Ishikawa (cell line): ENCODE results near the gene C5orf63.

ENCODE experiments used
- CEBPB ChIP-seq: IDR thresholded peaks from 2 replicates; pipeline ENCODE4 v1.6.1; 2012
- CREB1 ChIP-seq: IDR thresholded peaks from 2 replicates; pipeline ENCODE4 v1.6.1; 2012; ENCODE audit warnings: low read depth
- EGR1 ChIP-seq: IDR thresholded peaks from 2 replicates; pipeline ENCODE4 v1.6.1; 2012
- EP300 ChIP-seq: IDR thresholded peaks from 2 replicates; pipeline ENCODE4 v1.6.1; 2012; ENCODE audit warnings: borderline replicate concordance
- FOXM1 ChIP-seq: IDR thresholded peaks from 2 replicates; pipeline ENCODE4 v1.6.1; 2012; ENCODE audit warnings: low read depth, borderline replicate concordance
- NFIC ChIP-seq: IDR thresholded peaks from 2 replicates; pipeline ENCODE4 v1.6.1; 2012
- RAD21 ChIP-seq: IDR thresholded peaks from 2 replicates; pipeline ENCODE4 v1.6.1; 2012; ENCODE audit warnings: low read depth
- TAF1 ChIP-seq: IDR thresholded peaks from 2 replicates; pipeline ENCODE4 v1.6.1; 2012; ENCODE audit warnings: low read depth, mild to moderate bottlenecking
- TCF12 ChIP-seq: IDR thresholded peaks from 2 replicates; pipeline ENCODE4 v1.6.1; 2012; ENCODE audit warnings: low read depth
- TEAD4 ChIP-seq: IDR thresholded peaks from 2 replicates; pipeline ENCODE4 v1.6.1; 2012
- YY1 ChIP-seq: IDR thresholded peaks from 2 replicates; pipeline ENCODE4 v1.6.1; 2012; ENCODE audit warnings: low read depth
- ZBTB7A ChIP-seq: IDR thresholded peaks from 2 replicates; pipeline ENCODE4 v1.6.1; 2012; ENCODE audit warnings: low read depth
- TF ChIP-seq, protein P1 (sequence below): IDR thresholded peaks from 2 replicates; pipeline ENCODE4 v1.6.1; 2012; ENCODE audit warnings: low read depth, mild to moderate bottlenecking
- TF ChIP-seq, protein P2 (sequence below): IDR thresholded peaks from 2 replicates; pipeline ENCODE4 v1.6.1; 2012
- TF ChIP-seq, protein P3 (sequence below): IDR thresholded peaks from 2 replicates; pipeline ENCODE4 v1.6.1; 2012

The C5orf63 gene

DNA sequence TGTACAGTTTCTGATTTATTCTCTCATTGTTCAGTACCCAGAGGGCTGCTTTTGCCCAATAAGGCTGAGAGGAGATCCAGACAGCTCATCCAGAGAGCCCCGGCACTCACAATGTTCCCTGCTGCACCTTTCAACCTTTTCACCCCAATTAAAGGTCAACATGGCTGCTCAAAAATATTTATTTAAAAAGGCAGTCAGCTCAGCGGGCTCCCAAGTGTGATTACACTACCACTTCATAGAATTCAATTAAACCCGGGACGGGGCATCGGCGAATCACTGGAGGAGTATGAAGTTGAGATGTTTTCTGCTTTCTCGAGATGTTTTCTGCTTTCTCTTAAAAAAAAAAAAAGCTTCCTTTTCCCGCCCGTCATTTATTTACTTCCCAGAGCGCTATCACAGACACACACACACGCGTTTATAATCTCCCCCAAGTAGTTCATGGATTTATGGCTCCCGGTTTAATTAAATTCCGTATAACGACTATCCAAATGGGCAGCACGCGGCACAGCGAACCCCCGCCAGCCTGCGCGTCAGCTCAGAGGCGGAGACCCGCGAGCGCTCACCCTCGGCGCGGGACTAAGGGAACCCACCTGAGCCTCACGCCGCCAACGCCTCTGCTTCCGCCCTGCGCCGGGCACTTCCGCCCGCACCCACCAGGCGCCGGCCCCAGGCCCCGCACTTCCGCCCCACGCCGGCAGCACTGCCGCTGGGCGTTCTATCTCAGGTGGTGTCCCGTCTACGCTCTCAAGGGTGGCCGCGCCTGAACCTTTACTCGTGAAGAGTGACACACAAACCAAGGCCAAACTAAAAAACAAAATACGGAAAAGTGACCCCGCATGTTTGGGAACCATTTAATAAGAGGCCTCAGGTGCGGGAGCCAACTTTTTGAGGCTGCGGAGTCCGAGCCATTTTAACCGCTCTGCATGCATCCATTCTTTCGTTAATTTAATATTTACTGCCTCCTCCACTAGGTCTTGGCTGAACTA, at the start of gene C5orf63:
TSS of gene C5orf63 (minus strand) at position 642 of the 986 bp plus-strand sequence. CDS start 14,507 bp downstream, outside the sequence.
- TF ChIP-seq, protein P1, sequence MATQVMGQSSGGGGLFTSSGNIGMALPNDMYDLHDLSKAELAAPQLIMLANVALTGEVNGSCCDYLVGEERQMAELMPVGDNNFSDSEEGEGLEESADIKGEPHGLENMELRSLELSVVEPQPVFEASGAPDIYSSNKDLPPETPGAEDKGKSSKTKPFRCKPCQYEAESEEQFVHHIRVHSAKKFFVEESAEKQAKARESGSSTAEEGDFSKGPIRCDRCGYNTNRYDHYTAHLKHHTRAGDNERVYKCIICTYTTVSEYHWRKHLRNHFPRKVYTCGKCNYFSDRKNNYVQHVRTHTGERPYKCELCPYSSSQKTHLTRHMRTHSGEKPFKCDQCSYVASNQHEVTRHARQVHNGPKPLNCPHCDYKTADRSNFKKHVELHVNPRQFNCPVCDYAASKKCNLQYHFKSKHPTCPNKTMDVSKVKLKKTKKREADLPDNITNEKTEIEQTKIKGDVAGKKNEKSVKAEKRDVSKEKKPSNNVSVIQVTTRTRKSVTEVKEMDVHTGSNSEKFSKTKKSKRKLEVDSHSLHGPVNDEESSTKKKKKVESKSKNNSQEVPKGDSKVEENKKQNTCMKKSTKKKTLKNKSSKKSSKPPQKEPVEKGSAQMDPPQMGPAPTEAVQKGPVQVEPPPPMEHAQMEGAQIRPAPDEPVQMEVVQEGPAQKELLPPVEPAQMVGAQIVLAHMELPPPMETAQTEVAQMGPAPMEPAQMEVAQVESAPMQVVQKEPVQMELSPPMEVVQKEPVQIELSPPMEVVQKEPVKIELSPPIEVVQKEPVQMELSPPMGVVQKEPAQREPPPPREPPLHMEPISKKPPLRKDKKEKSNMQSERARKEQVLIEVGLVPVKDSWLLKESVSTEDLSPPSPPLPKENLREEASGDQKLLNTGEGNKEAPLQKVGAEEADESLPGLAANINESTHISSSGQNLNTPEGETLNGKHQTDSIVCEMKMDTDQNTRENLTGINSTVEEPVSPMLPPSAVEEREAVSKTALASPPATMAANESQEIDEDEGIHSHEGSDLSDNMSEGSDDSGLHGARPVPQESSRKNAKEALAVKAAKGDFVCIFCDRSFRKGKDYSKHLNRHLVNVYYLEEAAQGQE = no peak
- TF ChIP-seq CEBPB = no peak
- peak; percentile 20; the same call in 1 of the 2 replicates for TF ChIP-seq TCF12
- 0 out of 2 replicates have a peak, but pooled peaks have one; percentile 52 for TF ChIP-seq ZBTB7A
- TF ChIP-seq EGR1 = peak; percentile 58; the same call in 1 of the 2 replicates
- TF ChIP-seq TEAD4 = no peak
- TF ChIP-seq, protein P2, sequence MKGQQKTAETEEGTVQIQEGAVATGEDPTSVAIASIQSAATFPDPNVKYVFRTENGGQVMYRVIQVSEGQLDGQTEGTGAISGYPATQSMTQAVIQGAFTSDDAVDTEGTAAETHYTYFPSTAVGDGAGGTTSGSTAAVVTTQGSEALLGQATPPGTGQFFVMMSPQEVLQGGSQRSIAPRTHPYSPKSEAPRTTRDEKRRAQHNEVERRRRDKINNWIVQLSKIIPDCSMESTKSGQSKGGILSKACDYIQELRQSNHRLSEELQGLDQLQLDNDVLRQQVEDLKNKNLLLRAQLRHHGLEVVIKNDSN = peak; percentile 31; the same call in 1 of the 2 replicates
- peak; percentile 63 for TF ChIP-seq TAF1
- TF ChIP-seq RAD21 = no peak
- no peak for TF ChIP-seq FOXM1
- no peak for TF ChIP-seq NFIC
- TF ChIP-seq EP300 = no peak
- no peak for TF ChIP-seq CREB1
- TF ChIP-seq, protein P3, sequence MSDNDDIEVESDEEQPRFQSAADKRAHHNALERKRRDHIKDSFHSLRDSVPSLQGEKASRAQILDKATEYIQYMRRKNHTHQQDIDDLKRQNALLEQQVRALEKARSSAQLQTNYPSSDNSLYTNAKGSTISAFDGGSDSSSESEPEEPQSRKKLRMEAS = peak; percentile 89

DNA sequence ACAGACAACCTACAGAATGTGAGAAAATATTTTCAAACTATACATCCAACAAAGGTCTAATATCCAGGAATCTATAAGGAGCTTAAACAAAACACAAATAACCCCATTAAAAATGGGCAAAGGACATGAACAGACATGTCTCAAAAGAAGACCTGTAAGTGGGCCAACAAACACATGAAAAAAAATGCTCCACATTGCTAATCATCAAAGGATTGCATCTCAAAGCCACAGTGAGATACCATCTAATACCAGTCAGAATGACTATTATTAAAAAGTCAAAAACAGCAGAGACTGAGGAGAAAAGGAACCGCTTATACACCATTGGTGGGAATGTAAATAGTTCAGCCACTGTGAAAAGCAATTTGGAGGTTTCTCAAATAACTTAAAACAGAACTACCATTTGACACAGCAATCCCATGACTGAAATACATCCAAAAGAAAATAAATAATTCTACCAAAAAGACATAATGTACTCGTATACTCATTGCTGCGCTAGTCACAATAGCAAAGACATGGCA, 39.1 kb upstream of the C5orf63 start:
- TF ChIP-seq CREB1 (no peak), EGR1 (no peak), CEBPB (no peak), FOXM1 (no peak), TCF12 (no peak), TEAD4 (no peak), ZBTB7A (no peak), YY1 (no peak), EP300 (no peak), RAD21 (no peak), NFIC (no peak), TAF1 (no peak)
- TF ChIP-seq, protein P3 = no peak
- TF ChIP-seq, protein P1 = no peak
- TF ChIP-seq, protein P2 = no peak

DNA sequence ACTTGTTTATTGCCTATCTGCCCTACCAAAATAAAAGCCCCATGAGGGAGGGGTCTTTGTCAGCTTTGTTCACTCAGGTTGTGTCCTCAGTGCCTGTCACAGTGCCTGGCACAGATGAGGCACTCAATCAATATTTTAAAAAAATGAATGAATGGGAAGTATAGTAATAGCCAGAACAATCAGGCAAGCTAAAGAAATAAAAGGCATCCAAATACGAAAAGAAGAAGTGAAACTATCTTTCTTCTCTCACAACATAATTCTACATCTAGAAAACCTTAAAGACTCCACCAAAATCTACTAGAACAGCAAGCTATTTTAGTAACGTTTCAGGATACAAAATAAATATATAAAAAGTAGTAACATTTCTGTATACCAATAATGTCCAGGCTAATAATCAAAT, 37.8 kb upstream of the C5orf63 start:
- TF ChIP-seq, protein P2 = no peak
- TF ChIP-seq, protein P1 = no peak
- TF ChIP-seq CREB1 = no peak
- TF ChIP-seq FOXM1 = no peak
